DOHH2 (cell line): ENCODE results near the gene PDE4D.
A peak's percentile ranks its signal among the peaks of the same experiment; 100 is the strongest.
"Not testable (repeated sequence)": the region's sequence is repeated elsewhere in the genome, so short reads cannot be mapped to it uniquely, and the experiment has no call there.

Experiments used
- H3F3A ChIP-seq: fragments of 200-600 bp; sonication (generic), shearing (Covaris generic); 2 replicates; pipeline ENCODE4 v1.6.0; 2016; ENCODE audit warnings: antibody characterized with exemption, mild to moderate bottlenecking; ENCODE audit not compliant: control insufficient read depth, insufficient read depth
- H3K27ac ChIP-seq: fragments of 200-600 bp; sonication (generic); 2 replicates; pipeline ENCODE4 v1.5.1; 2014; ENCODE audit warnings: low read depth, mild to moderate bottlenecking, low read length, moderate library complexity
- H3K27me3 ChIP-seq: fragments of 200-600 bp; sonication (generic); 2 replicates; pipeline ENCODE4 v1.6.1; 2014; ENCODE audit warnings: mild to moderate bottlenecking, low read length, mixed read lengths; ENCODE audit not compliant: control insufficient read depth
- H3K36me3 ChIP-seq: fragments of 200-600 bp; sonication (generic); 2 replicates; pipeline ENCODE4 v1.6.1; 2014; ENCODE audit warnings: mild to moderate bottlenecking, low read length, moderate library complexity, mixed read lengths; ENCODE audit not compliant: control insufficient read depth
- H3K4me1 ChIP-seq: fragments of 200-600 bp; sonication (generic); 2 replicates; pipeline ENCODE4 v1.6.1; 2014; ENCODE audit warnings: mild to moderate bottlenecking, low read length, mixed read lengths; ENCODE audit not compliant: control insufficient read depth
- H3K4me2 ChIP-seq: fragments of 200-600 bp; sonication (generic); 2 replicates; pipeline ENCODE4 v1.6.0; 2014; ENCODE audit warnings: mild to moderate bottlenecking, low read length, moderate library complexity
- H3K4me3 ChIP-seq: fragments of 200-600 bp; sonication (generic); 2 replicates; pipeline ENCODE4 v1.5.1; 2014; ENCODE audit warnings: mild to moderate bottlenecking, low read length, mixed read lengths
- H3K79me2 ChIP-seq: fragments of 200-600 bp; sonication (generic); 2 replicates; pipeline ENCODE4 v1.6.1; 2014; ENCODE audit warnings: mild to moderate bottlenecking, low read length, mixed read lengths; ENCODE audit not compliant: control insufficient read depth
- H3K9me2 ChIP-seq: fragments of 200-600 bp; sonication (generic); replicated peaks from 2 replicates; pipeline ENCODE4 v1.6.1; 2014; ENCODE audit warnings: mild to moderate bottlenecking, low read length, mixed read lengths; ENCODE audit not compliant: control insufficient read depth
- H3K9me3 ChIP-seq: fragments of 200-600 bp; sonication (generic); 2 replicates; pipeline ENCODE4 v1.6.1; 2014; ENCODE audit warnings: antibody characterized with exemption, low read length, mixed read lengths; ENCODE audit not compliant: control insufficient read depth, insufficient read depth
- H4K20me1 ChIP-seq: fragments of 200-600 bp; sonication (generic); 2 replicates; pipeline ENCODE4 v1.6.0; 2014; ENCODE audit warnings: low read depth, mild to moderate bottlenecking, antibody characterized with exemption, low read length, moderate library complexity; ENCODE audit not compliant: control insufficient read depth, insufficient read depth
- EZH2phosphoT487 ChIP-seq: fragments of 200-600 bp; sonication (generic); IDR thresholded peaks from 2 replicates; pipeline ENCODE4 v1.6.1; 2017; ENCODE audit warnings: borderline replicate concordance, mild to moderate bottlenecking, antibody characterized with exemption, low read length, moderate library complexity, mixed read lengths
- TF ChIP-seq, protein P1 (sequence below): fragments of 200-600 bp; sonication (generic); IDR thresholded peaks from one replicate; pipeline ENCODE4 v1.5.1; 2014; ENCODE audit warnings: antibody characterized with exemption, mild to moderate bottlenecking, low read depth, low read length; ENCODE audit not compliant: poor library complexity, severe bottlenecking

PDE4D gene

GRCh38 chr5:59387127-59387526 is 506.4 kb downstream of the PDE4D start:
- Histone ChIP-seq H3K36me3 (no peaks in the 10 kb centered on the region), H3K79me2 (no peaks in the 10 kb centered on the region), H3K9me3 (no peaks in the 10 kb centered on the region), H3K4me1 (no peaks in the 10 kb centered on the region), H3K27me3 (0 out of 2 replicates have a peak, but pooled peaks cover 2% of the 10 kb centered on the region), H4K20me1 (no peaks in the 10 kb centered on the region), H3K9me2 (no peaks in the 10 kb centered on the region), H3K27ac (no peak overlapping the region), H3F3A (no peaks in the 10 kb centered on the region), H3K4me2 (no peak overlapping the region), H3K4me3 (no peak overlapping the region)
- TF ChIP-seq, protein P1, sequence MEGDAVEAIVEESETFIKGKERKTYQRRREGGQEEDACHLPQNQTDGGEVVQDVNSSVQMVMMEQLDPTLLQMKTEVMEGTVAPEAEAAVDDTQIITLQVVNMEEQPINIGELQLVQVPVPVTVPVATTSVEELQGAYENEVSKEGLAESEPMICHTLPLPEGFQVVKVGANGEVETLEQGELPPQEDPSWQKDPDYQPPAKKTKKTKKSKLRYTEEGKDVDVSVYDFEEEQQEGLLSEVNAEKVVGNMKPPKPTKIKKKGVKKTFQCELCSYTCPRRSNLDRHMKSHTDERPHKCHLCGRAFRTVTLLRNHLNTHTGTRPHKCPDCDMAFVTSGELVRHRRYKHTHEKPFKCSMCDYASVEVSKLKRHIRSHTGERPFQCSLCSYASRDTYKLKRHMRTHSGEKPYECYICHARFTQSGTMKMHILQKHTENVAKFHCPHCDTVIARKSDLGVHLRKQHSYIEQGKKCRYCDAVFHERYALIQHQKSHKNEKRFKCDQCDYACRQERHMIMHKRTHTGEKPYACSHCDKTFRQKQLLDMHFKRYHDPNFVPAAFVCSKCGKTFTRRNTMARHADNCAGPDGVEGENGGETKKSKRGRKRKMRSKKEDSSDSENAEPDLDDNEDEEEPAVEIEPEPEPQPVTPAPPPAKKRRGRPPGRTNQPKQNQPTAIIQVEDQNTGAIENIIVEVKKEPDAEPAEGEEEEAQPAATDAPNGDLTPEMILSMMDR = no peak
- TF ChIP-seq EZH2phosphoT487 = no peak

DNA sequence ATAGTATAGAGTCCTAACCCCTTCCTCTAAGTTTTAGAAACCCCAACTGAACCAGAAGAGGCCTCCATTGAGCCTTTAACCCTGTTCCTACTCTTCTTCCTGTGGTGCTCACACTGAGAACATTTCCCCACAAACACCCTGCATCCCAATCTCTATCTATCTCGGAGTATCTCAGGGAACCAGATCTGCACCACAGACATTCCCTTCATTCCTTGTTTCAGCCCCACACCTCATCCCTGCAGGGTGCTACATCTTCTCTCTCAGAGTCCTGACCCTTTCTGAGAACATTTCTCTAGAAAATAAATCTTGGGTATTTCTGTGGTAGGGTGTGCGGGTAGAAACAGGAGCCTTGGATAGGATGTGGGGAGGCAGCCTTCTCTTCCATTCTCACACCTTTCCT is 507.8 kb downstream of the PDE4D start:
- Histone ChIP-seq H3K36me3 (no peaks in the 10 kb centered on the region), H4K20me1 (no peaks in the 10 kb centered on the region), H3F3A (no peaks in the 10 kb centered on the region), H3K4me2 (no peak overlapping the region), H3K79me2 (no peaks in the 10 kb centered on the region), H3K4me3 (no peak overlapping the region), H3K9me2 (no peaks in the 10 kb centered on the region), H3K27ac (no peak overlapping the region), H3K4me1 (no peaks in the 10 kb centered on the region), H3K27me3 (0 out of 2 replicates have a peak, but pooled peaks cover 2% of the 10 kb centered on the region), H3K9me3 (no peaks in the 10 kb centered on the region)
- TF ChIP-seq EZH2phosphoT487 = no peak
- TF ChIP-seq, protein P1 = no peak

GRCh38 chr5:59380350-59380951 is 513.1 kb downstream of the PDE4D start:
- Histone ChIP-seq H3K9me2 (no peaks in the 10 kb centered on the region), H3K4me3 (no peak overlapping the region), H3K9me3 (no peaks in the 10 kb centered on the region), H3K4me2 (no peak overlapping the region), H3K4me1 (no peaks in the 10 kb centered on the region), H3K36me3 (no peaks in the 10 kb centered on the region), H3K27me3 (no peaks in the 10 kb centered on the region), H3K79me2 (no peaks in the 10 kb centered on the region), H3F3A (no peaks in the 10 kb centered on the region), H3K27ac (no peak overlapping the region), H4K20me1 (no peaks in the 10 kb centered on the region)
- no peak for TF ChIP-seq EZH2phosphoT487
- TF ChIP-seq, protein P1 = peak; percentile 50

GRCh38 chr5:59374036-59374435 is 519.5 kb downstream of the PDE4D start:
- not testable (repeated sequence) for H3K9me2 ChIP-seq, H3K79me2 ChIP-seq, H3K27me3 ChIP-seq, H3K36me3 ChIP-seq, H3K9me3 ChIP-seq, H3K4me3 ChIP-seq, H3K27ac ChIP-seq, H3K4me2 ChIP-seq, H4K20me1 ChIP-seq, H3K4me1 ChIP-seq, H3F3A ChIP-seq
